ENCODE results near the gene PDPN. TPM values are rescaled to one million over a fixed set of nuclear protein-coding genes. Genes with fewer than 3 reads are reported as not detected.
"Not testable (repeated sequence)": the region's sequence is repeated elsewhere in the genome, so short reads cannot be mapped to it uniquely, and the experiment has no call there.

The PDPN gene
- total and polyA plus RNA-seq, 7 donors: 17.2 to 38.4 (median 27.9) TPM

DNA sequence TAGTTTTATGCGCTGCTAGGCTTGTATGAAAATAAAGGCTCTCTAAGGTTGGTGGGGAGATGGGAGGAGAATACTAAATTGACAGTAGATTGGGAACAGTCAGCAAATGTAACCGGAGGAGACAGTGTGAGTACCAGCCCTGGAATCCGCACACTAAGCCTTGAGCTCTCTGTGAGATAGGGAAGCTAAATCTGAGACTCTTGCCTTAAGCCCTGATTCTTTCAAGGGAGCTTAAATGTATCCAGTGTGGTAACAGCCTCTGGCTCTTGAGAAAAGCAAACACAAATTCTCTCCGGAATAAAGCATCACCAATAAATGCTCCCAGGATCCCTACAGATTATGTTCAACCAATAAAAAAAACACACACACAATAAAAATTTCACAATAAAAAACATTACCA lies 33.0 kb upstream of the PDPN start:
- H3K4me1 ChIP-seq: peaks cover 6% of the 10 kb centered on the region

DNA sequence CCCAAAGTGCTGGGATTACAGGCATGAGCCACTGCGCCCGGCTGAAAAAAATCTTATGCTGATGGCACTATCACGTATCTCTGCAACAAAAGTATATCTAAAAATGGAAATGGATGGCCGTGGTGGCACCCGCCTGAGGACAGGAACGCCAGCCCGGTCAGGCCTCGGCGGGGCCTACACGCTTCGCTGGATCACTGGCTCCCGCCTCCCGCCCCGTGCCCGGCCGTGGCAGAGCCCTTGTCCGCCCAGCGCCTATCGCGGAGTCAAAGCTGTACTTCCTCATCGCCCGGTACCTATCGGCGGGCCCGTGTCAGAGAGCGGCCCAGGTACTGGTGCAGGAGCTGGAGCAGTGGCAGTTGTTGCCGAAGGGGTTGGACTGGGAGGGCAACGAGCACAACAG lies 28.8 kb upstream of the PDPN start:
- TF ChIP-seq, protein P1, sequence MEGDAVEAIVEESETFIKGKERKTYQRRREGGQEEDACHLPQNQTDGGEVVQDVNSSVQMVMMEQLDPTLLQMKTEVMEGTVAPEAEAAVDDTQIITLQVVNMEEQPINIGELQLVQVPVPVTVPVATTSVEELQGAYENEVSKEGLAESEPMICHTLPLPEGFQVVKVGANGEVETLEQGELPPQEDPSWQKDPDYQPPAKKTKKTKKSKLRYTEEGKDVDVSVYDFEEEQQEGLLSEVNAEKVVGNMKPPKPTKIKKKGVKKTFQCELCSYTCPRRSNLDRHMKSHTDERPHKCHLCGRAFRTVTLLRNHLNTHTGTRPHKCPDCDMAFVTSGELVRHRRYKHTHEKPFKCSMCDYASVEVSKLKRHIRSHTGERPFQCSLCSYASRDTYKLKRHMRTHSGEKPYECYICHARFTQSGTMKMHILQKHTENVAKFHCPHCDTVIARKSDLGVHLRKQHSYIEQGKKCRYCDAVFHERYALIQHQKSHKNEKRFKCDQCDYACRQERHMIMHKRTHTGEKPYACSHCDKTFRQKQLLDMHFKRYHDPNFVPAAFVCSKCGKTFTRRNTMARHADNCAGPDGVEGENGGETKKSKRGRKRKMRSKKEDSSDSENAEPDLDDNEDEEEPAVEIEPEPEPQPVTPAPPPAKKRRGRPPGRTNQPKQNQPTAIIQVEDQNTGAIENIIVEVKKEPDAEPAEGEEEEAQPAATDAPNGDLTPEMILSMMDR (IDR thresholded peaks at IDR 0.05): no peak
- intact Hi-C loops (cut with DNase I): no loop called here
- Histone ChIP-seq H3K4me1 (peaks cover 6% of the 10 kb centered on the region), H3K27me3 (ENCODE audit: insufficient read depth in 3 of 3, low read length in 2 of 3) (no peaks in the 10 kb centered on the region), H3K4me3 (no peak overlapping the region), H3K9me3 (no peaks in the 10 kb centered on the region), H3K27ac (no peak overlapping the region), H3K36me3 (ENCODE audit: insufficient read depth in 1 of 2, low read depth in 1 of 2) (no peaks in the 10 kb centered on the region)
- ATAC-seq: no peak
- 96 to 98% (median 96%) methylated on average over 27 to 28 of the region's 28 CpGs for WGBS, 3 donors
- no peak for DNase-seq

More for the DNA sequence above, 33.0 kb upstream of the PDPN start:
- Histone ChIP-seq H3K27ac (peak overlapping the region; percentile 30), H3K36me3 (ENCODE audit: insufficient read depth in 1 of 2, low read depth in 1 of 2) (no peaks in the 10 kb centered on the region), H3K27me3 (ENCODE audit: insufficient read depth in 3 of 3, low read length in 2 of 3) (no peaks in the 10 kb centered on the region), H3K4me3 (no peak overlapping the region), H3K9me3 (no peaks in the 10 kb centered on the region)
- intact Hi-C loops (cut with DNase I): no loop called here
- peak; percentile 81 to 97 (median 91) for ATAC-seq
- TF ChIP-seq, protein P1 (IDR thresholded peaks at IDR 0.05): no peak
- no peak for DNase-seq
- WGBS, 3 donors: 27 to 43% (median 31%) methylated on average over 4 of the region's 4 CpGs

DNA sequence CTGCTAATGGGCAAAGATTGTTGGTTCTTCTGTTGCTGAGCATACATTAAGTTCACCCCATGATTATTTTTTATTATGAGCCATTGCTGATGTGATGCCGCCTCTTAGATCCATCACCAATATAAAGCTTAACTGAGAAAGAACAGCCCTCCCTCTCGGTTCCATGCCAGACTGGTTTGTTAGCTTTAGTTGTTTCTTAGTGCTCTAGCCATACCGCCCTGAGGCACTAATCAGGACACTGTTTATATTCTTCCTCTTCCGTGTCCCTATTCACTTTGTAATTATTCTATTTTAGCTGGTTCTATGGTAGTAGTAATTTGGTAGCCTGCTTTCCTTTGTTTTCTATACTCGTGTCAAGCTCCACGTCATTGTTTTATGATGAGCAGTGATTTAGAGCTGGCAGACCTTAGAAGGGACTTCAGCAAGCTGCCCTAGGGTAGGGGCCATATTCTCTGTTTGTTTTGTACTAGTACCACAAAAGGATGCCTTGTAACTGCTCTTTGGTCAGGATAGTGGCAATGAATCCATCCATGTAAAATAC lies 27.3 kb upstream of the PDPN start:
- DNase-seq (no peak), ATAC-seq (no peak)
- Histone ChIP-seq H3K4me1 (no peaks in the 10 kb centered on the region), H3K4me3 (no peak overlapping the region), H3K27me3 (ENCODE audit: insufficient read depth in 3 of 3, low read length in 2 of 3) (no peaks in the 10 kb centered on the region), H3K36me3 (ENCODE audit: insufficient read depth in 1 of 2, low read depth in 1 of 2) (no peaks in the 10 kb centered on the region), H3K27ac (no peak overlapping the region), H3K9me3 (no peaks in the 10 kb centered on the region)
- TF ChIP-seq, protein P1 (IDR thresholded peaks at IDR 0.05): no peak
- 65 to 72% (median 71%) methylated on average over 6 of the region's 6 CpGs for WGBS, 3 donors
- intact Hi-C loops (cut with DNase I): no loop called here

DNA sequence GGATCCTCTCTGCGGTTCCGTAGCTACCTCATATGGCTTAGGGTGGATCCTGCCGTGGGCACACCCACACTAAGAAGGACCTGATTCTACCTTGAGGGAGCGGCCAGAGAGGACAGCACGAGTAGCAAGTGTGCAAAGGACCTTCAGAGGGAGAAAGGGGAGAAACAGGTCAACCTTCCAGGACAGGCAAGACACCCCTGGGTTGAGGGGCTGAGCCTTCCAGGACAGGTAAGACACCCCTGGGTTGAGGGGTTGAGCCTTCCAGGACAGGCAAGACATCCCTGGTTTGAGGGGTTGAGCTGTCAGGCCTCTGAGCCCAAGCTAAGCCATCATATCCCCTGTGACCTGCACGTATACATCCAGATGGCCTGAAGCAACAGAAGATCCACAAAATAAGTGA lies 23.1 kb upstream of the PDPN start:
- Histone ChIP-seq H3K9me3 (no peaks in the 10 kb centered on the region), H3K36me3 (ENCODE audit: insufficient read depth in 1 of 2, low read depth in 1 of 2) (no peaks in the 10 kb centered on the region), H3K27ac (no peak overlapping the region), H3K4me3 (no peak overlapping the region), H3K27me3 (ENCODE audit: insufficient read depth in 3 of 3, low read length in 2 of 3) (no peaks in the 10 kb centered on the region), H3K4me1 (no peaks in the 10 kb centered on the region)
- no peak for ATAC-seq
- 84 to 88% (median 88%) methylated on average over 6 of the region's 6 CpGs for WGBS, 3 donors
- intact Hi-C loops (cut with DNase I): no loop called here
- no peak for DNase-seq
- TF ChIP-seq, protein P1 (IDR thresholded peaks at IDR 0.05): no peak

DNA sequence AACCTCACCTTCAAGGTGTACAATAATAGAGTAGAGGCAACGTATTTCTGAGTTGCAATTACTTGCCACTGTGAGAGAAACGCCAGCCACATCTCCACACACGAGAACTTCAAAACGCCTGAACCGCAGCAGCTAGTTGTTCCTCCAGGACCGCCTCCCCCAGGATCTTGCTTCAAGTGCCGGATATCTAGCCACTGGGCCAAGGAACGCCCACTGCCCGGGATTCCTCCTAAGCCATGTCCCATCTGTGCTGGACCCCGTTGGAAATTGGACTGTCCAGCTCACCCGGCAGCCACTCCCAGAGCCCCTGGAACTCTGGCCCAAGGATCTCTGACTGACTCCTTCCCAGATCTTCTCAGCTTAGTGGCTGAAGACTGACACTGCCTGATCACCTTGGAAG lies 20.7 kb upstream of the PDPN start:
- 81 to 85% (median 84%) methylated on average over 11 of the region's 11 CpGs for WGBS, 3 donors
- H3K4me3 ChIP-seq; DNase-seq; H3K4me1 ChIP-seq; H3K27me3 ChIP-seq (ENCODE audit: insufficient read depth in 3 of 3, low read length in 2 of 3); intact Hi-C loops (cut with DNase I); H3K9me3 ChIP-seq; ATAC-seq; H3K27ac ChIP-seq; H3K36me3 ChIP-seq (ENCODE audit: insufficient read depth in 1 of 2, low read depth in 1 of 2): not testable (repeated sequence)

Measured in psoas muscle (tissue), 8 donors.